NAMALWA (cell line): ENCODE measurements around the gene ABHD2.
"Not testable (repeated sequence)": the region's sequence is repeated elsewhere in the genome, so short reads cannot be mapped to it uniquely, and the experiment has no call there.

Experiments used
- DNase-seq: peaks from one replicate; pipeline ENCODE4 v3.0.0-alpha.2; 2015; ENCODE audit warnings: low spot score

Gene ABHD2

DNA sequence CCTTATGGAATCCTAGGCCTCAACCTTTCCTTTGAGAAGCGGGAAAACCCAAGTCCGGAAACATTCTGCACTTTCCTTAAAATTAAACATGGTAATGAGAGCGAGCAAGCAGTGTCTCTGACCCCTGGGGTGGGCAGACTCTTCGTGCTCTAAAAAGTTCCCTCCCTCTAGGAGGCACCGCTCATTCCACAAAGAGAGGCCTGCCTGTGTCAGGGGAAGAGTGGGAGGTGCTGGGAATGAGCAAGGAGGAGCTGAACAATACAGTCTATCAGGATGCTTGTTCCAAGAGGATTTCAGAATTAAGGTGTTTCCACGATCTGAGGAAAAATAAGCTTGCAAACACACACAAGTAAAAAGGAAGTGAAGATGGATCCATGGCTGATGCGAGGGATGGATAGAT is 139.2 kb downstream of the ABHD2 start:
- no peak for DNase-seq

DNA sequence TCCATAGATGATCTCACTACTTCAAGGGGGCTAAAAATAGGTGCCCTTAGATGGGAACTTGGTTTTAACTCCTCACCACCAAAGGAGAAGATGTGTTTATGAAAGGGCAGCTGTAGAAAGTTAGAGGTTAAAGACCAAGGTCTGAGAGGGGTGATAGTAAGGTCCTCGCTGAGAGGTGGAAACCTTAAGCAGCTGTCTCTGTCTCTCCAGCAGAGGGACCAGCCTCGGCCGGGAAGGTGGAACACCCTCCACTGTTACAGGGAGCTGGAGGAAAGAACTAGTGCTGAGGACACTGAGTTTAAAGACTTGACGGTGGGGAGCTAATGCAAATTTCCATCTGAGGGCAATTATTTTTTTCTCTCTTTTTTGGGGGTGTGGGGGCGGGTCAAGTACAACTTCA is 142.0 kb downstream of the ABHD2 start:
- DNase-seq: no peak

DNA sequence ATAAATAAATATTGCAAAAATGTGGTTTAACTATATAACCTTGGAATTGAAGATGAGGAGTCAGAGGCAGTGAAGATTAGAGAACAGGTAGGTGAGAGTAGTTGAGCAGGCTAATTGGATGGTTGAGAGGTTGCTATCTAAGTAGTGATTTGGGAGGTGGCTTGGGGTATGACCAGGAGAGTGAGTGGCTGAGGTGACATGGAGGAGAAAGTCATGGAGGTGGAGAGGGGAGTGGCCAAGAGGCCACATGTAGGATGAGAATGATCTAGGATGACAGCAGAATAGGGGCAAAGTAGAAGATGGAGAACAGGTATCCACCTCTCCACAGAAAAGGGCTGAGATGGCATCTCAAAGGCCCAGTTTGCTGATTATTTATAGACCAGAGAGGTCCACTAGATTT is 143.6 kb downstream of the ABHD2 start:
- no peak for DNase-seq

DNA sequence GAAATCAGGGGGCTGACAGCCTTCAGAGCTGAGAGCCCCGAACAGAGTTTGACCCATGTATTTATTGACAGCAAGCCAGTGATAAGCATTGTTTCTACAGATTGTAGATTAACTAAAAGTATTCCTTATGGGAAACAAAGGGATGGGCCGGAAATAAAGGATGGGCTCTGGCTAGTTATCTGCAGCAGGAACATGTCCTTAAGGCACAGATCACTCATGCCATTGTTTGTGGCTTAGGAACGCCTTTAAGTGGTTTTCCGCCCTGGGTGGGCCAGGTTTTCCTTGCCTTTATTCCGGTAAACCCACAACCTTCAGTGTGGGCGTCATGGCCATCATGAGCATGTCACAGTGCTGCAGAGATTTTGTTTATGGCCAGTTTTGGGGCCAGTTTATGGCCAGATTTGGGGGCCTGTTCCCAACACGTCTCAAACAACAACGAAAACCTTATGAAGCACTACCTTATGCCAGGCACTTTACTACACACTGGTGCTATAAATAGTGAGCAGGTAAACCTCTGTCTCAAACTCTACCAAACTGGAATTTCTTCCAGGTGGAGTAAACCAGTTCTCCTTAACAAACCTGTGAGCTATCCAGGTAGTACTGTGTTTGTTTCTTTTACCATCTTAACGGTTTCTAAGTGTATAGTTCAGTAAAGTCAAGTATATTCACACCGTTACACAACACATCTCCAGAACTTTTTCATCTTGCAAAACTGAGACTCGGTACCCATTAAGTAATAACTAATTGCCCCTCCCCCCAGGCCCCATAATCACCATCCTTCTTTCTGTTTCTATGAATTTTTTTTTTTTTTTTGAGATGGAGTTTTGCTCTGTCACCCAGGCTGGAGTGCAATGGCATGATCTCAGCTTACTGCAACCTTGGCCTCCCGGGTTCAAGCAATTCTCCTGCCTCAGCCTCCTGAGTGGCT is 151.9 kb downstream of the ABHD2 start:
- not testable (repeated sequence) for DNase-seq

DNA sequence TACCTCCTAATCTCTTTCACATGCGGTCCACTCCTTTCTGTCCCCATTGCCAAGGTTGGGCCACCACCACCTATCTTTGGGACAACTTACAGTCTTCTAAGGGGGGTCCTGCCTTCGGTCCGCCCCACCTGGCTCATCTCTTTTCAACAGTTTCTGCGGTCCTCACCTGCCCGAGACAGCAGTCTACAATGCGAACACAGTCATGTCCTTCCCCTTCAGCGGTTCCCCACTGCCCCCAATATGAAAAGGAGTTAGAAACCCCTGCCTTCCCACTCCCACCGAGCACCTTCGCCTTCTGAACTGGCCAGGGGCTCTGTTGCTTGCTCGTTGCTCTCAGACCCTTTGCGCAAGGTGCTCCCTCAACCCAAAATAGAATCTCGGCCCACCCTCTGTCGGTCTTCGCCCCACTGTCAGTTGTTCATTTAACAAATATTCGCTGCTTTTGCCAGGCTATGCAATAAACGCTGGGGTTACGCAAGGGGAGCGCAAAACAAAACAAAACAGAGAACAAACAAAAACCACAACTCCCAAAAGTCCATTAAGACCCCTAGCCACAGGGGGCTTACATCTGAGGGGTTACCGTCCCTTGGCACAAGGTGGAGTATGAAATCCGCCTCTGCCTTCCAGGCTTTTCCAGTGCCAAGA is 154.9 kb downstream of the ABHD2 start:
- no peak for DNase-seq

DNA sequence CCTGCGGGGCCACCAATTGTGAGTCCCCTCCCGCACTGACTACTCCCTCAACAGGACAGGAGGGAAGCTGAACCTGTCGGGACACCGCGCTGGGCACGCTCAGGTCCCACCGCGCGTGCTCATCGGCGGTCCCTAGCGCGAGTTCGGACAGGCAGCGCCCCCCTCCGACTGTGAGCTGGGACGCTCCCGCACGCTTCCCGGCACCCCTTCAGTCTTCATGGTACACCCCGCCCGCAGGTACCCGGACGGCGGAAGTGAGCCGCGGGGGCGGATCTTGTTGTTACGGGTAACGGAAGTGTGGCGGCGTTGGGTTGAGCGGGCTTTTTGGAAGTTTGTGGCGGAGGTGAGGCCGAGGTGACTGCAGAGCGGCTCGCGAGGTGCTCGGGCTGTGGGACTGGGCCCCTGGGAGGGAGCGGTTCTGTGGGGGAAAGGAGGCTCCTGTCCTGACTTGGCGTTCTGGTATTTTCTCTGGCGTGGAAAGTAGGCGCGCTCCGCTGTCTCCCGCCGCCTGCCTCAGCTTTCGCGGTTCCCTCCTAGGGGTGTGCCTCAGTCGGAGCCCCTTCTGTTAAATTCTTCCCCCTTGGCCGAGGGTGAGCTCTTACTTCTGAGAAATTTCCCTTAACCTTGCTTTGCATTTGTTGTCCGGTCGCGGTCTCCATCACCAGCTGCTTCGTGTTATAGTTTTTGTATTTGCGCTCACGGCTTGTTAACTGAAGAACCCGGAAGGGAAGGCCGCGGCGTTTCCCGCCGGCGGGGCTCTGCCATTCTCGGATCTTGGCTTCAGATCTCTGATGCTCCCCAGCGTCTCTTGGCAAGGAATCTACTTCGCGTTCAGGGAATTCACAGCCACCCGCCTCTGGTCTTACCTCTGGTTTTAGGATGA is 155.7 kb downstream of the ABHD2 start, which contains the start of gene FANCI:
FANCI (plus strand) TSS at position 289 of the 883 bp plus-strand sequence. CDS start 3,669 bp downstream, outside the sequence.
- DNase-seq: peak; percentile 96

DNA sequence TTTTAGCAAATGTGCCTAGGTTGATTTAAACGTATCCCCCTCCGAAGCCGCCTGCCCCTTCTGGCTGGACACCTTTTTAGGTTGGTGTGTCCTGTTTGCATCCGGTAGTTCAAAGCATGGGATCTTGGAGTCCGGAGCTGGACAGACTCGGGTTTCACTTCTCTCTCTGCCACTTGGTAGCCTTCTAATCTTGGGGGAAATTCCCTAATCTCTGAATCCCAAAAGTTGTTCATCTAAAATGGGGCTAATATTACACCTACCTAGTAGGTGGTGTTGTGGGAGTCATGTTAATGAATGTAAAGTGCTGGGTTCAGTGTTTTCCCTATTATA is 156.3 kb downstream of the ABHD2 start:
- no peak for DNase-seq

DNA sequence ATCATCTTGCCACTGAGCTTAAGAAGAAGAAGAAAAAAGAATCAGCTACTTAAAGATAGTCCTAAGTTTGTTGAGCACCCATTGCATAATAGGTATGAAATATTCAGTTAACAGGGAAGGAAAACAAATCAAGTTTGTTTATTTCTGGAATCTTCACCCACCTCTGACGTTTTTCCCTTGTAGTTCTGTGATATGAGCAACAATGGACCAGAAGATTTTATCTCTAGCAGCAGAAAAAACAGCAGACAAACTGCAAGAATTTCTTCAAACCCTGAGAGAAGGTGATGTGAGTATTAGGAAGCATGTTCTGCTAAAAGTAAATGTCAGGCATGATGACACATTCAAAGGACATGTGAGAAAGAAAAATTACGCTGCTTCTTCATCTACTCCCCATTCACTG is 159.2 kb downstream of the ABHD2 start:
- DNase-seq: no peak

DNA sequence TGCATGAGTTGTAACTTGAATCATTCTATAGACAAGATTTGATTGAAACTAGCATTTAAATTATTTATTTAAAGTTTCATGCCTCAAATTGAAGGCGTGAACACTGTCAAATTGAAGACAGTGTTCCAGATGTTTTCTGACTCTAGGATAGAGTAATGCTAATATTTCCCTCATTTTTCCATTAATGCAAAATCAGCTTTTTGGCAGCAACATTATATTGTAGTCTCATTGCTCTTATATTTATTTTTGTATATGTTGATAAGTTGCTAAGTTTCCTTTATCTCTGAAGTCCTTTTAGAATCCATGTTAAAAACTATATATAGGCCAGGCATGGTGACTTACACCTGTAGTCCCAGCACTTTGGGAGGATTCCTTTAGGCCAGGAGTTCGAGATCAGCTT is 160.3 kb downstream of the ABHD2 start:
- no peak for DNase-seq

DNA sequence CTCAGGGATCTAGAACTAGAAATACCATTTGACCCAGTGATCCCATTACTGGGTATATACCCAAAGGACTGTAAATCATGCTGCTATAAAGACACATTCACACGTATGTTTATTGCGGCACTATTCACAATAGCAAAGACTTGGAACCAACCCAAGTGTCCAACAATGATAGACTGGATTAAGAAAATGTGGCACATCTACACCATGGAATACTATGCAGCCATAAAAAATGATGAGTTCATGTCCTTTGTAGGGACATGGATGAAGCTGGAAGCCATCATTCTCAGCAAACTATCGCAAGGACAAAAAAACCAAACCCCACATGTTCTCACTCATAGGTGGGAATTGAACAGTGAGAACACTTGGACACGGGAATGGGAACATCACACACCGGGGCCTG is 161.9 kb downstream of the ABHD2 start:
- not testable (repeated sequence) for DNase-seq
